DOHH2 (cell line): Measurements from ENCODE around the gene TMPRSS4.

Source experiments
- H3F3A ChIP-seq: fragments of 200-600 bp; sonication (generic), shearing (Covaris generic); 2 replicates; pipeline ENCODE4 v1.6.0; 2016; ENCODE audit warnings: antibody characterized with exemption, mild to moderate bottlenecking; ENCODE audit not compliant: control insufficient read depth, insufficient read depth
- H3K27ac ChIP-seq: fragments of 200-600 bp; sonication (generic); 2 replicates; pipeline ENCODE4 v1.5.1; 2014; ENCODE audit warnings: low read depth, mild to moderate bottlenecking, low read length, moderate library complexity
- H3K27me3 ChIP-seq: fragments of 200-600 bp; sonication (generic); 2 replicates; pipeline ENCODE4 v1.6.1; 2014; ENCODE audit warnings: mild to moderate bottlenecking, low read length, mixed read lengths; ENCODE audit not compliant: control insufficient read depth
- H3K36me3 ChIP-seq: fragments of 200-600 bp; sonication (generic); 2 replicates; pipeline ENCODE4 v1.6.1; 2014; ENCODE audit warnings: mild to moderate bottlenecking, low read length, moderate library complexity, mixed read lengths; ENCODE audit not compliant: control insufficient read depth
- H3K4me1 ChIP-seq: fragments of 200-600 bp; sonication (generic); 2 replicates; pipeline ENCODE4 v1.6.1; 2014; ENCODE audit warnings: mild to moderate bottlenecking, low read length, mixed read lengths; ENCODE audit not compliant: control insufficient read depth
- H3K4me2 ChIP-seq: fragments of 200-600 bp; sonication (generic); 2 replicates; pipeline ENCODE4 v1.6.0; 2014; ENCODE audit warnings: mild to moderate bottlenecking, low read length, moderate library complexity
- H3K4me3 ChIP-seq: fragments of 200-600 bp; sonication (generic); 2 replicates; pipeline ENCODE4 v1.5.1; 2014; ENCODE audit warnings: mild to moderate bottlenecking, low read length, mixed read lengths
- H3K79me2 ChIP-seq: fragments of 200-600 bp; sonication (generic); 2 replicates; pipeline ENCODE4 v1.6.1; 2014; ENCODE audit warnings: mild to moderate bottlenecking, low read length, mixed read lengths; ENCODE audit not compliant: control insufficient read depth
- H3K9me2 ChIP-seq: fragments of 200-600 bp; sonication (generic); replicated peaks from 2 replicates; pipeline ENCODE4 v1.6.1; 2014; ENCODE audit warnings: mild to moderate bottlenecking, low read length, mixed read lengths; ENCODE audit not compliant: control insufficient read depth
- H3K9me3 ChIP-seq: fragments of 200-600 bp; sonication (generic); 2 replicates; pipeline ENCODE4 v1.6.1; 2014; ENCODE audit warnings: antibody characterized with exemption, low read length, mixed read lengths; ENCODE audit not compliant: control insufficient read depth, insufficient read depth
- H4K20me1 ChIP-seq: fragments of 200-600 bp; sonication (generic); 2 replicates; pipeline ENCODE4 v1.6.0; 2014; ENCODE audit warnings: low read depth, mild to moderate bottlenecking, antibody characterized with exemption, low read length, moderate library complexity; ENCODE audit not compliant: control insufficient read depth, insufficient read depth
- CTCF ChIP-seq: fragments of 200-600 bp; sonication (generic); IDR thresholded peaks from one replicate; pipeline ENCODE4 v1.5.1; 2014; ENCODE audit warnings: antibody characterized with exemption, mild to moderate bottlenecking, low read depth, low read length; ENCODE audit not compliant: poor library complexity, severe bottlenecking
- EZH2phosphoT487 ChIP-seq: fragments of 200-600 bp; sonication (generic); IDR thresholded peaks from 2 replicates; pipeline ENCODE4 v1.6.1; 2017; ENCODE audit warnings: borderline replicate concordance, mild to moderate bottlenecking, antibody characterized with exemption, low read length, moderate library complexity, mixed read lengths

The TMPRSS4 gene

GRCh38 chr11:118078911-118079411 lies 2.1 kb downstream of the TMPRSS4 start:
- Histone ChIP-seq H3K9me3 (no peaks in the 10 kb centered on the region), H3K4me2 (no peak overlapping the region), H3F3A (no peaks in the 10 kb centered on the region), H3K4me3 (no peak overlapping the region), H3K9me2 (no peaks in the 10 kb centered on the region), H3K4me1 (peaks cover 2% of the 10 kb centered on the region), H3K79me2 (no peaks in the 10 kb centered on the region), H3K27ac (no peak overlapping the region), H3K36me3 (no peaks in the 10 kb centered on the region), H4K20me1 (no peaks in the 10 kb centered on the region), H3K27me3 (peaks cover 51% of the 10 kb centered on the region)
- TF ChIP-seq EZH2phosphoT487 = no peak
- no peak for TF ChIP-seq CTCF

- H3K4me3 ChIP-seq = no peak overlapping the region
- H3K9me3 ChIP-seq = no peaks in the 10 kb centered on the region
- H3K27ac ChIP-seq = no peak overlapping the region
- H3K27me3 ChIP-seq = peaks cover 47% of the 10 kb centered on the region
- no peaks in the 10 kb centered on the region for H3F3A ChIP-seq
- H3K9me2 ChIP-seq = no peaks in the 10 kb centered on the region
- TF ChIP-seq EZH2phosphoT487 (no peak), CTCF (no peak)
- no peaks in the 10 kb centered on the region for H3K79me2 ChIP-seq
- H4K20me1 ChIP-seq = no peaks in the 10 kb centered on the region
- H3K4me2 ChIP-seq = no peak overlapping the region
- H3K4me1 ChIP-seq = peaks cover 7% of the 10 kb centered on the region
- H3K36me3 ChIP-seq = no peaks in the 10 kb centered on the region
Observed at GRCh38 chr11:118079491-118079890, 2.6 kb downstream of the TMPRSS4 start.

- H3K9me2 ChIP-seq = no peaks in the 10 kb centered on the region
- H3K9me3 ChIP-seq = no peaks in the 10 kb centered on the region
- no peaks in the 10 kb centered on the region for H3K36me3 ChIP-seq
- H3K4me3 ChIP-seq = no peak overlapping the region
- no peaks in the 10 kb centered on the region for H4K20me1 ChIP-seq
- peaks cover 42% of the 10 kb centered on the region for H3K27me3 ChIP-seq
- H3K4me2 ChIP-seq = no peak overlapping the region
- H3K79me2 ChIP-seq = no peaks in the 10 kb centered on the region
- TF ChIP-seq EZH2phosphoT487 (no peak), CTCF (no peak)
- H3F3A ChIP-seq = no peaks in the 10 kb centered on the region
- no peak overlapping the region for H3K27ac ChIP-seq
- peaks cover 10% of the 10 kb centered on the region for H3K4me1 ChIP-seq
Observed at GRCh38 chr11:118080296-118080695, 3.4 kb downstream of the TMPRSS4 start.
